PC-9 (cell line): Measurements from ENCODE around the gene MYL6. TPM values are rescaled to one million over a fixed set of nuclear protein-coding genes. Genes with fewer than 3 reads are reported as not detected.

ENCODE experiments used
- BruUV-seq: library from RNA; stranded (reverse); fragments of 400-500 nt; replicated peaks from 2 replicates; lab custom pipeline; 2021; lab: Mats Ljungman, UMichigan
- CTCF ChIA-PET: fragments of 300-600 bp; sonication (Branson Sonifier 250); formaldehyde crosslinking; loops from one replicate; lab custom pipeline; 2022; ENCODE audit warnings: antibody characterized with exemption; lab: Charles Lee
- POLR2A ChIA-PET: fragments of 300-600 bp; sonication (Branson Sonifier 250); formaldehyde crosslinking; loops from one replicate; lab custom pipeline; 2022; ENCODE audit warnings: antibody characterized with exemption; ENCODE audit not compliant: unreplicated experiment; lab: Charles Lee
- DNase-seq, 2 experiments: peaks; one replicate each; pipeline versions ENCODE4 v3.0.0 to v3.0.0-alpha.2; 2015 to 2022; ENCODE audit warnings: mixed read lengths in 1 of 2
- H2AFZ ChIP-seq: fragments of 200-600 bp; sonication (generic); 2 replicates; pipeline ENCODE4 v1.8.1; 2017; ENCODE audit warnings: antibody characterized with exemption
- H3F3A ChIP-seq: fragments of 200-600 bp; sonication (generic); 2 replicates; pipeline ENCODE4 v1.8.1; 2017; ENCODE audit warnings: antibody characterized with exemption, mild to moderate bottlenecking, low read depth; ENCODE audit not compliant: insufficient read depth
- H3K27ac ChIP-seq: fragments of 200-600 bp; sonication (generic); 2 replicates; pipeline ENCODE4 v1.6.1; 2016; ENCODE audit warnings: mixed run types
- H3K27me3 ChIP-seq: fragments of 200-600 bp; sonication (generic); 2 replicates; pipeline ENCODE4 v1.6.1; 2016; ENCODE audit warnings: low read depth, mixed run types; ENCODE audit not compliant: insufficient read depth
- H3K36me3 ChIP-seq: fragments of 200-600 bp; sonication (generic); 2 replicates; pipeline ENCODE4 v1.6.1; 2016; ENCODE audit warnings: low read depth, mixed run types
- H3K4me1 ChIP-seq: fragments of 200-600 bp; sonication (generic); replicated peaks from 2 replicates; pipeline ENCODE4 v1.6.1; 2016; ENCODE audit warnings: mixed run types; ENCODE audit not compliant: insufficient read depth
- H3K4me2 ChIP-seq: fragments of 200-600 bp; sonication (generic); 2 replicates; pipeline ENCODE4 v1.6.1; 2017; ENCODE audit warnings: mixed run types
- H3K4me3 ChIP-seq: fragments of 200-600 bp; sonication (generic); 2 replicates; pipeline ENCODE4 v1.6.1; 2016; ENCODE audit warnings: mixed run types
- H3K79me2 ChIP-seq: fragments of 200-600 bp; sonication (generic); 2 replicates; pipeline ENCODE4 v1.6.1; 2017; ENCODE audit warnings: low read depth, mixed run types
- H3K9me2 ChIP-seq: fragments of 200-600 bp; sonication (generic); 2 replicates; pipeline ENCODE4 v1.8.1; 2017; ENCODE audit warnings: mild to moderate bottlenecking; ENCODE audit not compliant: insufficient read depth
- H3K9me3 ChIP-seq: fragments of 200-600 bp; sonication (generic); 2 replicates; pipeline ENCODE4 v1.8.1; 2016; ENCODE audit warnings: low read depth; ENCODE audit not compliant: insufficient read depth
- H4K20me1 ChIP-seq: fragments of 200-600 bp; sonication (generic); 2 replicates; pipeline ENCODE4 v1.8.1; 2017; ENCODE audit not compliant: insufficient read depth
- CTCF ChIP-seq: fragments of 200-600 bp; sonication (generic); conservative IDR thresholded peaks from 2 replicates; pipeline ENCODE4 v1.6.1; 2017; ENCODE audit warnings: mixed run types, antibody characterized with exemption, mild to moderate bottlenecking, moderate library complexity
- EZH2 ChIP-seq: fragments of 200-600 bp; sonication (generic); IDR thresholded peaks from 2 replicates; pipeline ENCODE4 v1.8.0; 2017; ENCODE audit warnings: antibody characterized with exemption, low read depth
- intact Hi-C: fragments of 100-400 bp; cut with micrococcal nuclease; formaldehyde crosslinking; loops from one replicate; pipeline ENCODE4 v1.10.0; 2022; ENCODE audit not compliant: unreplicated experiment
- total RNA-seq: library from RNA; stranded (reverse); gene quantifications from 2 replicates; pipeline ENCODE4 v1.2.3, GENCODE V29; 2021

Gene MYL6
- total RNA-seq, 1 experiment from 2014 or later = 666 TPM

GRCh38 chr12:56160894-56161689, 2.9 kb downstream of the MYL6 start:
- intact Hi-C loops = loop anchor here (10.0 kb wide), 1 partner anchor 116 kb away; the partner anchor contains the start of gene RPS26
- BruUV-seq = no TSS peak
- peaks cover 42% of the 10 kb centered on the region for H3K36me3 ChIP-seq
- no peak for TF ChIP-seq CTCF
- no peak for TF ChIP-seq EZH2
- H3K4me1 ChIP-seq = peaks cover 23% of the 10 kb centered on the region
- peak overlapping the region; percentile 89 for H3K4me2 ChIP-seq
- no peaks in the 10 kb centered on the region for H3K9me3 ChIP-seq
- no peaks in the 10 kb centered on the region for H3K27me3 ChIP-seq
- H3F3A ChIP-seq = peaks cover 64% of the 10 kb centered on the region
- ChIA-PET CTCF (interaction anchor here (0.5 to 1.0 kb wide), 3 partner anchors 28 to 97 kb away, joined by 3 to 5 read pairs (median 3); partner anchors contain the start of gene SMARCC2), POLR2A (interaction anchor here (0.6 to 0.7 kb wide), 3 partner anchors 61 to 509 kb away, joined by 3 read pairs; no protein-coding TSS in a partner anchor)
- H3K27ac ChIP-seq = no peak overlapping the region
- no peak overlapping the region for H3K4me3 ChIP-seq
- no peaks in the 10 kb centered on the region for H3K9me2 ChIP-seq
- H2AFZ ChIP-seq = no peak overlapping the region
- H4K20me1 ChIP-seq = peaks cover 26% of the 10 kb centered on the region
- DNase-seq = no peak
- peaks cover 35% of the 10 kb centered on the region for H3K79me2 ChIP-seq

GRCh38 chr12:56161690-56162351, 3.7 kb downstream of the MYL6 start:
- Histone ChIP-seq H3K4me3 (no peak overlapping the region), H2AFZ (no peak overlapping the region), H3K4me2 (no peak overlapping the region), H3K79me2 (peaks cover 35% of the 10 kb centered on the region), H4K20me1 (peaks cover 26% of the 10 kb centered on the region), H3K27me3 (no peaks in the 10 kb centered on the region), H3K9me2 (no peaks in the 10 kb centered on the region), H3K9me3 (no peaks in the 10 kb centered on the region), H3K36me3 (peaks cover 42% of the 10 kb centered on the region), H3F3A (peaks cover 68% of the 10 kb centered on the region), H3K27ac (no peak overlapping the region), H3K4me1 (peaks cover 22% of the 10 kb centered on the region)
- ChIA-PET POLR2A (interaction anchor here (0.6 kb wide), 1 partner anchor 509 kb away, joined by 3 read pairs; no protein-coding TSS in a partner anchor), CTCF (interaction anchor here (0.5 to 1.0 kb wide), 4 partner anchors 27 to 98 kb away, joined by 3 to 5 read pairs (median 3); partner anchors contain the start of gene SMARCC2)
- DNase-seq = no peak
- intact Hi-C loops = loop anchor here (10.0 kb wide), 1 partner anchor 117 kb away; the partner anchor contains the start of gene RPS26
- BruUV-seq = no TSS peak
- TF ChIP-seq EZH2 = no peak
- no peak for TF ChIP-seq CTCF
